Panc1 (cell line): Measurements from ENCODE around the gene CAMKMT. TPM values are rescaled to one million over a fixed set of nuclear protein-coding genes. Genes with fewer than 3 reads are reported as not detected.

Experiments used
- ATAC-seq: fragments of 200-7000 bp; cut with Tn5 transposase; 2 replicates; pipeline ENCODE4 v1.9.1; 2020; ENCODE audit warnings: mild to moderate bottlenecking, moderate library complexity
- BruUV-seq: library from RNA; stranded (reverse); fragments of 400-500 nt; replicated peaks from 2 replicates; lab custom pipeline; 2021; lab: Mats Ljungman, UMichigan
- CTCF ChIA-PET: fragments of 300-600 bp; sonication (Branson Sonifier 250); formaldehyde crosslinking; loops from one replicate; lab custom pipeline; 2022; ENCODE audit warnings: antibody characterized with exemption; lab: Charles Lee
- POLR2A ChIA-PET: fragments of 300-600 bp; sonication (Branson Sonifier 250); formaldehyde crosslinking; loops from one replicate; lab custom pipeline; 2022; ENCODE audit warnings: antibody characterized with exemption; lab: Charles Lee
- DNase-seq: peaks from one replicate; pipeline ENCODE4 v3.0.0-alpha.2; 2010; ENCODE audit warnings: low read depth, low spot score
- H3K27ac ChIP-seq: 2 replicates; pipeline ENCODE4 v1.5.1; 2011; ENCODE audit warnings: mild to moderate bottlenecking, low read length, inconsistent platforms
- H3K27me3 ChIP-seq: fragments of 200-500 bp; sonication (Bioruptor generic); 2 replicates; pipeline ENCODE4 v1.6.0; 2014; ENCODE audit warnings: low read length, inconsistent platforms; ENCODE audit not compliant: control insufficient read depth, insufficient read depth
- H3K36me3 ChIP-seq: fragments of 200-500 bp; sonication (Bioruptor generic); 2 replicates; pipeline ENCODE4 v1.5.1; 2014; ENCODE audit warnings: inconsistent platforms, mild to moderate bottlenecking, low read length, moderate library complexity; ENCODE audit not compliant: control insufficient read depth, insufficient read depth
- H3K4me1 ChIP-seq: 2 replicates; pipeline ENCODE4 v1.5.1; 2011; ENCODE audit warnings: inconsistent platforms, mild to moderate bottlenecking, low read length, moderate library complexity; ENCODE audit not compliant: control insufficient read depth, insufficient read depth
- H3K4me3 ChIP-seq, 2 experiments: 2 replicates each; pipeline ENCODE4 v1.5.1; 2011 to 2012; ENCODE audit warnings: low read depth in 2 of 2, low read length in 2 of 2, mild to moderate bottlenecking in 2 of 2, inconsistent platforms in 1 of 2, moderate library complexity in 1 of 2
- H3K9me3 ChIP-seq: fragments of 200-500 bp; sonication (Bioruptor generic); 2 replicates; pipeline ENCODE4 v1.5.1; 2014; ENCODE audit warnings: low read depth, mild to moderate bottlenecking, inconsistent platforms, low read length, moderate library complexity; ENCODE audit not compliant: control insufficient read depth, insufficient read depth
- POLR2AphosphoS5 ChIP-seq: IDR thresholded peaks from 2 replicates; pipeline ENCODE4 v1.6.1; 2012; ENCODE audit warnings: mild to moderate bottlenecking, low read depth, low read length, moderate library complexity
- SIN3A ChIP-seq: IDR thresholded peaks from 2 replicates; pipeline ENCODE4 v1.6.1; 2012; ENCODE audit warnings: low read depth, mild to moderate bottlenecking, low read length, moderate library complexity, borderline replicate concordance; ENCODE audit not compliant: insufficient read depth
- TCF7L2 ChIP-seq: IDR thresholded peaks from 2 replicates; pipeline ENCODE4 v1.6.1; 2011; ENCODE audit warnings: mild to moderate bottlenecking, low read depth, low read length, inconsistent platforms
- in situ Hi-C: cut with HindIII; loops from 2 replicates; pipeline ENCODE4 v1.10.0; 2016; ENCODE audit warnings: low sequenced_read_pairs, low pct_unique_long_range_greater_than_20kb
- intact Hi-C: fragments of 100-400 bp; cut with micrococcal nuclease; formaldehyde crosslinking; loops from one replicate; pipeline ENCODE4 v1.10.0; 2022; ENCODE audit not compliant: unreplicated experiment
- total RNA-seq: library from RNA; stranded (reverse); gene quantifications from one replicate; pipeline ENCODE4 v1.2.1, GENCODE V29; 2021; ENCODE audit not compliant: unreplicated experiment
- TF ChIP-seq, protein P1 (sequence below): fragments of 450-650 bp; IDR thresholded peaks from 2 replicates; pipeline ENCODE4 v1.5.1; 2017; ENCODE audit warnings: mild to moderate bottlenecking
- TF ChIP-seq, protein P2 (sequence below), 2 experiments: IDR thresholded peaks; 2 replicates each; pipeline ENCODE4 v1.6.1; 2011 to 2012; ENCODE audit warnings: low read depth in 2 of 2, control low read depth in 1 of 2, low read length in 1 of 2, mild to moderate bottlenecking in 1 of 2, moderate library complexity in 1 of 2; ENCODE audit not compliant: insufficient read depth in 1 of 2

CAMKMT gene
- total RNA-seq, 1 experiment from 2014 or later: 12.6 TPM

DNA sequence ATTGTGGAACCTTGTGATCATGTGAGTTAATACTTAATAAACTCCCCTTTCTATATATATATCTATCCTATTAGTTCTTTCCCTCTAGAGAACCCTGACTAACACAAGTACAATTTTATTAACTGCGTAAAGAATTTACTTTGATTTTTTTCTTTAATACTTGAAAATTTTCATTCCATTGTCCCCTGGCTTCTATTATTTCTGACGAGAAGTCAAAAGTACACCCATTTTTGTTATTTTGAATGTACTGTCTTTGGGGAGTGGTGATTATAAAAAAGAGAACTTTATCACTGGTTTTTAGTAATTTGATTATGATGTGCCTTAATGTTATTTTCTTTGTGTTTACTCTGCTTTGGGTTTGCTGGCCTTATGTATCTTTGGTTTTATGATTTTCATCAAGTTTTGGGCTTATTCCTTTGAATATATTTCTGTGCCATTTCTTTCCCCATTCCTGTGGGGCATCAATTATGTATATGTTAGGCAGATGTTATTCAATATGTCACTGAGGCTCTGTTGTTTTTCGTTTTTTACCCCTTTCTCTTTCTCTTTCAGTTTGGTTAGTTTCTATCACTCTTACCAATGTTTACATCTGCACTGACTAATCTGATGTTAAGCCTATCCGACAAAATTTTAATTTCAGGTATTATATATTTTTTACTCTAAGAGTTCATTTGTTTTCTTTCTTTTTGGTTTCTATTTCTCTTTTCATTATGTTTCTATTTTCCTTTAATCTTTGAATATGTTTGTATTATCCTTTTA, 271.4 kb downstream of the CAMKMT start:
- DNase-seq (no peak), ATAC-seq (no peak)
- no peak overlapping the region for H3K4me3 ChIP-seq
- no peak overlapping the region for H3K27ac ChIP-seq
- TF ChIP-seq TCF7L2: no peak
- TF ChIP-seq, protein P1, sequence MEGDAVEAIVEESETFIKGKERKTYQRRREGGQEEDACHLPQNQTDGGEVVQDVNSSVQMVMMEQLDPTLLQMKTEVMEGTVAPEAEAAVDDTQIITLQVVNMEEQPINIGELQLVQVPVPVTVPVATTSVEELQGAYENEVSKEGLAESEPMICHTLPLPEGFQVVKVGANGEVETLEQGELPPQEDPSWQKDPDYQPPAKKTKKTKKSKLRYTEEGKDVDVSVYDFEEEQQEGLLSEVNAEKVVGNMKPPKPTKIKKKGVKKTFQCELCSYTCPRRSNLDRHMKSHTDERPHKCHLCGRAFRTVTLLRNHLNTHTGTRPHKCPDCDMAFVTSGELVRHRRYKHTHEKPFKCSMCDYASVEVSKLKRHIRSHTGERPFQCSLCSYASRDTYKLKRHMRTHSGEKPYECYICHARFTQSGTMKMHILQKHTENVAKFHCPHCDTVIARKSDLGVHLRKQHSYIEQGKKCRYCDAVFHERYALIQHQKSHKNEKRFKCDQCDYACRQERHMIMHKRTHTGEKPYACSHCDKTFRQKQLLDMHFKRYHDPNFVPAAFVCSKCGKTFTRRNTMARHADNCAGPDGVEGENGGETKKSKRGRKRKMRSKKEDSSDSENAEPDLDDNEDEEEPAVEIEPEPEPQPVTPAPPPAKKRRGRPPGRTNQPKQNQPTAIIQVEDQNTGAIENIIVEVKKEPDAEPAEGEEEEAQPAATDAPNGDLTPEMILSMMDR: no peak
- no peak for TF ChIP-seq POLR2AphosphoS5
- no peak for TF ChIP-seq SIN3A
- TF ChIP-seq, protein P2, sequence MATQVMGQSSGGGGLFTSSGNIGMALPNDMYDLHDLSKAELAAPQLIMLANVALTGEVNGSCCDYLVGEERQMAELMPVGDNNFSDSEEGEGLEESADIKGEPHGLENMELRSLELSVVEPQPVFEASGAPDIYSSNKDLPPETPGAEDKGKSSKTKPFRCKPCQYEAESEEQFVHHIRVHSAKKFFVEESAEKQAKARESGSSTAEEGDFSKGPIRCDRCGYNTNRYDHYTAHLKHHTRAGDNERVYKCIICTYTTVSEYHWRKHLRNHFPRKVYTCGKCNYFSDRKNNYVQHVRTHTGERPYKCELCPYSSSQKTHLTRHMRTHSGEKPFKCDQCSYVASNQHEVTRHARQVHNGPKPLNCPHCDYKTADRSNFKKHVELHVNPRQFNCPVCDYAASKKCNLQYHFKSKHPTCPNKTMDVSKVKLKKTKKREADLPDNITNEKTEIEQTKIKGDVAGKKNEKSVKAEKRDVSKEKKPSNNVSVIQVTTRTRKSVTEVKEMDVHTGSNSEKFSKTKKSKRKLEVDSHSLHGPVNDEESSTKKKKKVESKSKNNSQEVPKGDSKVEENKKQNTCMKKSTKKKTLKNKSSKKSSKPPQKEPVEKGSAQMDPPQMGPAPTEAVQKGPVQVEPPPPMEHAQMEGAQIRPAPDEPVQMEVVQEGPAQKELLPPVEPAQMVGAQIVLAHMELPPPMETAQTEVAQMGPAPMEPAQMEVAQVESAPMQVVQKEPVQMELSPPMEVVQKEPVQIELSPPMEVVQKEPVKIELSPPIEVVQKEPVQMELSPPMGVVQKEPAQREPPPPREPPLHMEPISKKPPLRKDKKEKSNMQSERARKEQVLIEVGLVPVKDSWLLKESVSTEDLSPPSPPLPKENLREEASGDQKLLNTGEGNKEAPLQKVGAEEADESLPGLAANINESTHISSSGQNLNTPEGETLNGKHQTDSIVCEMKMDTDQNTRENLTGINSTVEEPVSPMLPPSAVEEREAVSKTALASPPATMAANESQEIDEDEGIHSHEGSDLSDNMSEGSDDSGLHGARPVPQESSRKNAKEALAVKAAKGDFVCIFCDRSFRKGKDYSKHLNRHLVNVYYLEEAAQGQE (IDR thresholded peaks at IDR 0.05; ENCODE audit: insufficient read depth in 1 of 2, low read depth in 2 of 2, low read length in 1 of 2): no peak
- H3K27me3 ChIP-seq: no peaks in the 10 kb centered on the region
- no peaks in the 10 kb centered on the region for H3K4me1 ChIP-seq
- CTCF ChIA-PET: no interaction called here
- intact Hi-C loops (no loop called here), in situ Hi-C loops (no loop called here)
- peaks cover 9% of the 10 kb centered on the region; the same call in 1 of the 2 replicates for H3K9me3 ChIP-seq
- H3K36me3 ChIP-seq: no peaks in the 10 kb centered on the region
- no TSS peak for BruUV-seq
- POLR2A ChIA-PET: no interaction called here

DNA sequence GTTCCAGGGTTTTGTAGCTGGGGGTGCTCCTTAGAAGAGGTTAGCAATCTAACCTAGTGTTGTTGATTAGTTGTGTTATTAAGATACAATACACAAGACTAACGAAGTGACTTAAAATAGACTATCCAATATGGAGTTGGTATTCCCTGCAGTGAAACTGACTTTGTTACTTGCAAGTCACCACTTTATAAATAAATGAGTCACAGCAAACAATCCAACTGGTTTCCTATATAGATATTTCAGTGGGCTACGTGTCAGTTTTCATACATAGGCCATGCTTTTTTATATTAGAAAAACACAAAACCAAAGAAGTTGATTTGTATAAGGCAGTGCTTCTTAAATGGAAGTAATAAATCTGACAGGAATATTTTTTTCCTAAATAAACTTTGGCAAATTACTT, 274.0 kb downstream of the CAMKMT start:
- TF ChIP-seq, protein P2 (IDR thresholded peaks at IDR 0.05; ENCODE audit: insufficient read depth in 1 of 2, low read depth in 2 of 2, low read length in 1 of 2): no peak
- TF ChIP-seq TCF7L2: no peak
- TF ChIP-seq SIN3A: no peak
- no peak for TF ChIP-seq POLR2AphosphoS5
- TF ChIP-seq, protein P1: no peak
- H3K4me3 ChIP-seq: no peak overlapping the region
- in situ Hi-C loops (no loop called here), intact Hi-C loops (no loop called here)
- H3K4me1 ChIP-seq: no peaks in the 10 kb centered on the region
- BruUV-seq: no TSS peak
- ChIA-PET POLR2A (no interaction called here), CTCF (no interaction called here)
- DNase-seq (no peak), ATAC-seq (no peak)
- no peaks in the 10 kb centered on the region for H3K27me3 ChIP-seq
- H3K27ac ChIP-seq: no peak overlapping the region
- H3K36me3 ChIP-seq: no peaks in the 10 kb centered on the region
- H3K9me3 ChIP-seq: peaks cover 9% of the 10 kb centered on the region; the same call in 1 of the 2 replicates
